Osteocyte (in vitro differentiated cells): Measurements from ENCODE around the gene SCGB3A2. TPM values are rescaled to one million over a fixed set of nuclear protein-coding genes. Genes with fewer than 3 reads are reported as not detected.

ENCODE experiments used
- DNase-seq: peaks from one replicate; pipeline ENCODE4 v3.0.0; 2021; ENCODE audit warnings: mixed read lengths; ENCODE audit not compliant: unreplicated experiment; ENCODE audit errors: extremely low spot score
- H3K27ac Mint-ChIP-seq: one replicate; pipeline ENCODE4 v1.8.0; 2021; ENCODE audit warnings: mild to moderate bottlenecking, mixed read lengths; ENCODE audit not compliant: unreplicated experiment
- H3K27me3 Mint-ChIP-seq: one replicate; pipeline ENCODE4 v1.8.0; 2021; ENCODE audit warnings: mixed read lengths; ENCODE audit not compliant: unreplicated experiment
- H3K36me3 Mint-ChIP-seq: one replicate; pipeline ENCODE4 v1.8.0; 2021; ENCODE audit warnings: mixed read lengths; ENCODE audit not compliant: unreplicated experiment
- H3K4me1 Mint-ChIP-seq: one replicate; pipeline ENCODE4 v1.8.0; 2021; ENCODE audit warnings: mixed read lengths; ENCODE audit not compliant: unreplicated experiment
- H3K4me3 Mint-ChIP-seq: one replicate; pipeline ENCODE4 v1.8.0; 2021; ENCODE audit warnings: mild to moderate bottlenecking, moderate library complexity, mixed read lengths; ENCODE audit not compliant: unreplicated experiment
- H3K9me3 Mint-ChIP-seq: one replicate; pipeline ENCODE4 v1.8.0; 2021; ENCODE audit warnings: mixed read lengths; ENCODE audit not compliant: unreplicated experiment
- total RNA-seq: library from RNA; stranded (reverse); gene quantifications from 2 replicates; pipeline ENCODE4 v1.2.1, GENCODE V29; 2021
- TF ChIP-seq, protein P1 (sequence below): fragments of 200-600 bp; sonication (generic); IDR thresholded peaks from 2 replicates; pipeline ENCODE4 v1.5.0; 2021; ENCODE audit warnings: antibody characterized with exemption, mild to moderate bottlenecking, moderate library complexity

Gene SCGB3A2
- total RNA-seq, 1 donor from 2014 or later, result not detected

DNA sequence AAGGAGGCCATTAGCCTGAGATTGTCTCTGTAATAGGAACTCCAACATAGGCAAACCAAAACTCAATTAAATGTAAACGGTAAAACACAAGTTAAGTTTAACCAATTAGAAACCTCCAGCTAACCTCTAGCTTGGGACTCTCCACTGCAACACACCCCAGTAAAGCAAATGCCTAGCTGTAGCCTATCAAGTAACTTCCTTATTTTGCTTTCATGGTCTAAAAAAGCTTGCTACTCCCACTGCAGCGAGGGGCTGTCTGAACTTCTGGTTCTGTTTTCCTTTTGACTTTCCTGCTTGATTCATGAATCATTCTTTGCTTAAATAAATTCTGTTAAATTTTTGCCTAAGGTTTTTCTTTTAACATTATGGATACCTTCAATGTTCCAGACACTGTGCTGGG, 52.3 kb downstream of the SCGB3A2 start:
- Mint-ChIP-seq H3K27me3 (peaks cover 45% of the 10 kb centered on the region), H3K4me3 (no peak overlapping the region), H3K36me3 (no peaks in the 10 kb centered on the region), H3K4me1 (no peaks in the 10 kb centered on the region), H3K27ac (no peak overlapping the region), H3K9me3 (no peaks in the 10 kb centered on the region)
- DNase-seq, result no peak
- TF ChIP-seq, protein P1, sequence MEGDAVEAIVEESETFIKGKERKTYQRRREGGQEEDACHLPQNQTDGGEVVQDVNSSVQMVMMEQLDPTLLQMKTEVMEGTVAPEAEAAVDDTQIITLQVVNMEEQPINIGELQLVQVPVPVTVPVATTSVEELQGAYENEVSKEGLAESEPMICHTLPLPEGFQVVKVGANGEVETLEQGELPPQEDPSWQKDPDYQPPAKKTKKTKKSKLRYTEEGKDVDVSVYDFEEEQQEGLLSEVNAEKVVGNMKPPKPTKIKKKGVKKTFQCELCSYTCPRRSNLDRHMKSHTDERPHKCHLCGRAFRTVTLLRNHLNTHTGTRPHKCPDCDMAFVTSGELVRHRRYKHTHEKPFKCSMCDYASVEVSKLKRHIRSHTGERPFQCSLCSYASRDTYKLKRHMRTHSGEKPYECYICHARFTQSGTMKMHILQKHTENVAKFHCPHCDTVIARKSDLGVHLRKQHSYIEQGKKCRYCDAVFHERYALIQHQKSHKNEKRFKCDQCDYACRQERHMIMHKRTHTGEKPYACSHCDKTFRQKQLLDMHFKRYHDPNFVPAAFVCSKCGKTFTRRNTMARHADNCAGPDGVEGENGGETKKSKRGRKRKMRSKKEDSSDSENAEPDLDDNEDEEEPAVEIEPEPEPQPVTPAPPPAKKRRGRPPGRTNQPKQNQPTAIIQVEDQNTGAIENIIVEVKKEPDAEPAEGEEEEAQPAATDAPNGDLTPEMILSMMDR, result no peak

Other genes starting within 250 kb of the SCGB3A2 start
- 1.8 and 2.0 TPM in 2 replicates for gene JAKMIP2, start 96.0 kb upstream of the SCGB3A2 start, total RNA-seq
- gene SPINK1, start 47.0 kb upstream of the SCGB3A2 start, total RNA-seq, result not detected in 2 replicates
- not detected in 2 replicates for gene C5orf46, start 27.8 kb downstream of the SCGB3A2 start, total RNA-seq
- 3.4 and 4.1 TPM in 2 replicates for gene SPINK5, start 185.3 kb downstream of the SCGB3A2 start, total RNA-seq